K562 (cell line): ENCODE results near the gene OSCP1. TPM values are rescaled to one million over a fixed set of nuclear protein-coding genes. Genes with fewer than 3 reads are reported as not detected.
A peak's percentile ranks its signal among the peaks of the same experiment; 100 is the strongest.

Experiments used
- ATAC-seq: fragments of 200-7000 bp; cut with Tn5 transposase; 3 replicates; pipeline ENCODE4 v1.9.1; 2020; ENCODE audit warnings: moderate library complexity
- BruUV-seq: library from RNA; stranded (reverse); fragments of 400-500 nt; replicated peaks from 2 replicates; lab custom pipeline; 2021; lab: Mats Ljungman, UMichigan
- CTCF ChIA-PET: fragments of 300-600 bp; formaldehyde crosslinking; extraction: SDS; loops from one replicate; lab custom pipeline; 2021; ENCODE audit warnings: low intra/inter-chr PET ratio; lab: Yijun Ruan, JAX
- POLR2A ChIA-PET: fragments of 300-600, 350-650 bp; sonication (Branson Sonifier 250); formaldehyde crosslinking; extraction: SDS; loops from one replicate; lab custom pipeline; 2021; ENCODE audit warnings: antibody characterized with exemption, inconsistent platforms; lab: Yijun Ruan, JAX
- DNase-seq, 4 experiments: peaks; one replicate each; pipeline versions ENCODE4 v3.0.0 to v3.0.0-alpha.2; 2011 to 2018; ENCODE audit warnings: low spot score in 3 of 4, mixed read lengths in 3 of 4; ENCODE audit errors: extremely low read depth in 1 of 4
- FAIRE-seq: peaks from 2 replicates; lab custom pipeline; 2011; peaks lifted over from hg19 to GRCh38; lab: Jason Lieb, UNC
- H2AFZ ChIP-seq: 2 replicates; pipeline ENCODE4 v1.6.0; 2011; ENCODE audit warnings: low read depth, low read length, control low read depth, inconsistent platforms
- H3K27ac ChIP-seq: fragments of 200-600 bp; 3 replicates; pipeline ENCODE4 v1.8.0; 2011; ENCODE audit warnings: low read depth, mild to moderate bottlenecking, control low read depth, inconsistent platforms, low read length, moderate library complexity, mixed read lengths; ENCODE audit errors: extremely low read depth
- H3K27me3 ChIP-seq, 2 experiments: fragments of 300-600 bp in 1 of 2; 2 replicates in 1 of 2; 3 replicates in 1 of 2; pipeline versions ENCODE4 v1.6.0 to v1.8.0; 2011; ENCODE audit warnings: inconsistent platforms in 2 of 2, low read length in 2 of 2, mild to moderate bottlenecking in 1 of 2, mixed read lengths in 1 of 2, moderate library complexity in 1 of 2; ENCODE audit not compliant: control insufficient read depth in 2 of 2, insufficient read depth in 2 of 2
- H3K36me3 ChIP-seq: fragments of 300-600 bp; 3 replicates; pipeline ENCODE4 v1.8.0; 2011; ENCODE audit warnings: mild to moderate bottlenecking, low read length, inconsistent platforms; ENCODE audit not compliant: control insufficient read depth, insufficient read depth
- H3K4me1 ChIP-seq, 2 experiments: fragments of 200-600 bp in 1 of 2; replicated peaks in 1 of 2; 2 replicates in 1 of 2; 3 replicates in 1 of 2; pipeline versions ENCODE4 v1.5.1 to v1.8.0; 2011; ENCODE audit warnings: inconsistent platforms in 2 of 2, low read length in 2 of 2, mild to moderate bottlenecking in 1 of 2, mixed read lengths in 1 of 2, moderate library complexity in 1 of 2; ENCODE audit not compliant: control insufficient read depth in 2 of 2, insufficient read depth in 2 of 2
- H3K4me2 ChIP-seq: 2 replicates; pipeline ENCODE4 v1.6.1; 2011; ENCODE audit warnings: low read length, control low read depth, inconsistent platforms, mixed read lengths; ENCODE audit not compliant: insufficient read depth
- H3K4me3 ChIP-seq: fragments of 200-600 bp; sonication (generic), shearing (Covaris generic); 2 replicates; pipeline ENCODE4 v1.5.1; 2016; ENCODE audit warnings: control low read depth, inconsistent platforms
- H3K79me2 ChIP-seq: fragments of 200-600 bp; 3 replicates; pipeline ENCODE4 v1.8.0; 2011; ENCODE audit warnings: low read length, inconsistent platforms; ENCODE audit not compliant: control insufficient read depth, insufficient read depth
- H3K9ac ChIP-seq, 2 experiments: 2 replicates each; pipeline versions ENCODE4 v1.6.0 to v1.6.1; 2011; ENCODE audit warnings: low read depth in 2 of 2, low read length in 2 of 2, control low read depth in 1 of 2, inconsistent platforms in 1 of 2, mild to moderate bottlenecking in 1 of 2, mixed read lengths in 1 of 2; ENCODE audit not compliant: insufficient read depth in 1 of 2
- H3K9me1 ChIP-seq: one replicate; pipeline ENCODE4 v1.6.0; 2011; ENCODE audit warnings: inconsistent platforms, mild to moderate bottlenecking, low read length, moderate library complexity; ENCODE audit not compliant: control insufficient read depth, insufficient read depth
- H3K9me3 ChIP-seq: replicated peaks from 2 replicates; pipeline ENCODE4 v1.5.1; 2011; ENCODE audit warnings: low read depth, low read length, inconsistent platforms; ENCODE audit not compliant: control insufficient read depth, insufficient read depth
- H4K20me1 ChIP-seq: replicated peaks from 2 replicates; pipeline ENCODE4 v1.6.1; 2011; ENCODE audit warnings: low read length, inconsistent platforms, mixed read lengths; ENCODE audit not compliant: control insufficient read depth, insufficient read depth
- ATF1 ChIP-seq, 2 experiments: fragments of 450-650 bp in 1 of 2; IDR thresholded peaks; 2 replicates each; pipeline ENCODE4 v1.6.1; 2016; ENCODE audit warnings: missing compliant biosample characterization in 1 of 2, missing genetic modification characterization in 1 of 2
- MAZ ChIP-seq, 2 experiments: fragments of 450-650 bp in 1 of 2; sonication (generic) in 1 of 2; formaldehyde crosslinking; IDR thresholded peaks in 1 of 2; conservative IDR thresholded peaks in 1 of 2; 2 replicates each; pipeline versions ENCODE4 v1.4.0 to v1.5.0; 2020; ENCODE audit warnings: mild to moderate bottlenecking in 1 of 2, missing genetic modification reagents in 1 of 2
- NFIC ChIP-seq: fragments of 450-650 bp; IDR thresholded peaks from 2 replicates; pipeline ENCODE4 v1.6.1; 2017; ENCODE audit warnings: mild to moderate bottlenecking, inconsistent platforms
- SMC3 ChIP-seq: conservative IDR thresholded peaks from 2 replicates; pipeline ENCODE4 v1.6.1; 2011; ENCODE audit warnings: low read depth, low read length, improper control_type of control experiment; ENCODE audit not compliant: insufficient read depth
- TARDBP ChIP-seq: fragments of 450-650 bp; IDR thresholded peaks from 2 replicates; pipeline ENCODE4 v1.6.1; 2016
- ZNF384 ChIP-seq: IDR thresholded peaks from 2 replicates; pipeline ENCODE4 v1.6.1; 2012; ENCODE audit warnings: low read depth, low read length, improper control_type of control experiment
- ZNF512 ChIP-seq: IDR thresholded peaks from 2 replicates; pipeline ENCODE4 v1.6.1; 2016; ENCODE audit warnings: missing genetic modification characterization, missing compliant biosample characterization
- WGBS: fragments of 100-300 bp; shearing (Covaris generic); methylation state at CpG from one replicate; pipeline ENCODE4 v1.1.6; 2016; ENCODE audit warnings: low coverage, mixed read lengths; ENCODE audit not compliant: insufficient coverage; ENCODE audit errors: missing lambda C conversion rate; 5-methylcytosine and 5-hydroxymethylcytosine counted together
- in situ Hi-C: fragments of 300-500 bp; cut with MboI; formaldehyde crosslinking; loops from 4 replicates; pipeline ENCODE4 v1.15.0; 2018; ENCODE audit warnings: inconsistent platforms, mixed read lengths
- intact Hi-C: fragments of 100-400 bp; cut with micrococcal nuclease; formaldehyde crosslinking; loops from 2 replicates; pipeline ENCODE4 v1.14.2; 2022
- polyA plus RNA-seq, 8 experiments: library from polyadenylated mRNA; depleted of rRNA in 4 of 8; stranded (reverse) in 5 of 8; unstranded in 3 of 8; fragments of >200 nt; fragmentation: Nextera tagmentation in 2 of 8; fragmentation: Illumina TruSeq in 1 of 8; extraction: Ambion mirVana in 2 of 8; extraction: Trizol in 1 of 8; gene quantifications; 2 replicates each; pipeline versions ENCODE4 v1.2.1 to v1.2.3, GENCODE V29; 2011 to 2014; ENCODE audit warnings: inconsistent platforms in 1 of 8, missing spikeins in 1 of 8
- total RNA-seq, 7 experiments: library from RNA; depleted of rRNA in 6 of 7; stranded (reverse); fragments of >200 nt in 6 of 7; fragmentation: Illumina TruSeq in 2 of 7; extraction: Trizol in 2 of 7; gene quantifications; 2 replicates each; pipeline versions ENCODE4 v1.2.1 to v1.2.3, GENCODE V29; 2011 to 2021; ENCODE audit warnings: low replicate concordance in 1 of 7
- TF ChIP-seq, protein P1 (sequence below): sonication (generic); formaldehyde crosslinking; IDR thresholded peaks from 2 replicates; pipeline ENCODE4 v1.8.1; 2023; ENCODE audit warnings: mild to moderate bottlenecking, missing genetic modification reagents, moderate library complexity
- TF ChIP-seq, protein P2 (sequence below), 2 experiments: fragments of 450-650 bp; conservative IDR thresholded peaks; 2 replicates each; pipeline ENCODE4 v1.6.1; 2017; ENCODE audit warnings: mild to moderate bottlenecking in 2 of 2, moderate library complexity in 2 of 2
- TF ChIP-seq, protein P3 (sequence below): fragments of 250-450 bp; sonication (Bioruptor Pico); IDR thresholded peaks from 2 replicates; pipeline ENCODE4 v1.5.0; 2021; ENCODE audit warnings: mild to moderate bottlenecking, moderate library complexity

OSCP1 gene
- total and polyA plus RNA-seq, 9 of the 15 experiments (the other 6 are each of a cell fraction or from before 2014, with no cell fraction given): 0.15 to 0.40 (median 0.33) TPM; not detected in 5

- H3K9ac ChIP-seq: peak overlapping the region in 1 of 2 experiments; percentile 81; a peak in 2 of 4 replicates
- peaks cover 84% of the 10 kb centered on the region for H3K79me2 ChIP-seq
- in situ Hi-C loops: no loop called here
- ChIA-PET CTCF (interaction anchor here (0.6 to 1.8 kb wide), 2 partner anchors 32 to 269 kb away, joined by 3 to 11 read pairs; no protein-coding TSS in a partner anchor), POLR2A (interaction anchor here (0.6 to 3.7 kb wide), 20 partner anchors 8 to 466 kb away, joined by 3 to 34 read pairs (median 4); partner anchors contain the start of genes LSM10 and TRAPPC3)
- no peak overlapping the region; the same call in 2 of the 3 replicates for H3K27ac ChIP-seq
- FAIRE-seq (peak; percentile 80), DNase-seq (peak; percentile 89 to 91 (median 89)), ATAC-seq (peak; percentile 61)
- peaks cover 6% of the 10 kb centered on the region; the same call in 1 of the 2 replicates for H4K20me1 ChIP-seq
- WGBS: 31% methylated on average over 7 of the region's 7 CpGs
- peaks cover 48% of the 10 kb centered on the region for H3K36me3 ChIP-seq
- peaks cover 41 to 51% of the 10 kb centered on the region in 2 experiments for H3K4me1 ChIP-seq
- no TSS peak for BruUV-seq
- H3K4me3 ChIP-seq: no peak overlapping the region
- H3K9me3 ChIP-seq: no peaks in the 10 kb centered on the region
- H3K4me2 ChIP-seq: no peak overlapping the region
- H2AFZ ChIP-seq: no peak overlapping the region
- H3K9me1 ChIP-seq: peaks cover 11% of the 10 kb centered on the region
- H3K27me3 ChIP-seq: no peaks in the 10 kb centered on the region
- intact Hi-C loops: loop anchor here (2.0 kb wide), 2 partner anchors 48 to 52 kb away; no protein-coding TSS in a partner anchor
- TF ChIP-seq TARDBP (0 out of 2 replicates have a peak, but pooled peaks have one; percentile 20), MAZ (CRISPR knock-in tag; conservative IDR thresholded peaks at IDR 0.05 in 1 of 2, IDR thresholded peaks at IDR 0.05 in 1 of 2) (peak; percentile 15 to 74; a peak in 2 of 4 replicates), SMC3 (peak; percentile 76), ZNF384 (0 out of 2 replicates have a peak, but pooled peaks have one; percentile 8), NFIC (0 out of 2 replicates have a peak, but pooled peaks have one; percentile 4), ATF1 (CRISPR knock-in tag; IDR thresholded peaks at IDR 0.05) (no peak), ATF1 (tag; IDR thresholded peaks at IDR 0.05) (0 out of 2 replicates have a peak, but pooled peaks have one; percentile 35), ZNF512 (tag) (no peak)
- TF ChIP-seq, protein P1, sequence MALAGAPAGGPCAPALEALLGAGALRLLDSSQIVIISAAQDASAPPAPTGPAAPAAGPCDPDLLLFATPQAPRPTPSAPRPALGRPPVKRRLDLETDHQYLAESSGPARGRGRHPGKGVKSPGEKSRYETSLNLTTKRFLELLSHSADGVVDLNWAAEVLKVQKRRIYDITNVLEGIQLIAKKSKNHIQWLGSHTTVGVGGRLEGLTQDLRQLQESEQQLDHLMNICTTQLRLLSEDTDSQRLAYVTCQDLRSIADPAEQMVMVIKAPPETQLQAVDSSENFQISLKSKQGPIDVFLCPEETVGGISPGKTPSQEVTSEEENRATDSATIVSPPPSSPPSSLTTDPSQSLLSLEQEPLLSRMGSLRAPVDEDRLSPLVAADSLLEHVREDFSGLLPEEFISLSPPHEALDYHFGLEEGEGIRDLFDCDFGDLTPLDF (CRISPR knock-in tag): peak; percentile 42; the same call in 1 of the 2 replicates
- TF ChIP-seq, protein P2, sequence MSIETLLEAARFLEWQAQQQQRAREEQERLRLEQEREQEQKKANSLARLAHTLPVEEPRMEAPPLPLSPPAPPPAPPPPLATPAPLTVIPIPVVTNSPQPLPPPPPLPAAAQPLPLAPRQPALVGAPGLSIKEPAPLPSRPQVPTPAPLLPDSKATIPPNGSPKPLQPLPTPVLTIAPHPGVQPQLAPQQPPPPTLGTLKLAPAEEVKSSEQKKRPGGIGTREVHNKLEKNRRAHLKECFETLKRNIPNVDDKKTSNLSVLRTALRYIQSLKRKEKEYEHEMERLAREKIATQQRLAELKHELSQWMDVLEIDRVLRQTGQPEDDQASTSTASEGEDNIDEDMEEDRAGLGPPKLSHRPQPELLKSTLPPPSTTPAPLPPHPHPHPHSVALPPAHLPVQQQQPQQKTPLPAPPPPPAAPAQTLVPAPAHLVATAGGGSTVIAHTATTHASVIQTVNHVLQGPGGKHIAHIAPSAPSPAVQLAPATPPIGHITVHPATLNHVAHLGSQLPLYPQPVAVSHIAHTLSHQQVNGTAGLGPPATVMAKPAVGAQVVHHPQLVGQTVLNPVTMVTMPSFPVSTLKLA (conservative IDR thresholded peaks at IDR 0.05): 0 out of 4 replicates have a peak, but pooled peaks of 1 of the 2 experiments have one; percentile 34
- TF ChIP-seq, protein P3, sequence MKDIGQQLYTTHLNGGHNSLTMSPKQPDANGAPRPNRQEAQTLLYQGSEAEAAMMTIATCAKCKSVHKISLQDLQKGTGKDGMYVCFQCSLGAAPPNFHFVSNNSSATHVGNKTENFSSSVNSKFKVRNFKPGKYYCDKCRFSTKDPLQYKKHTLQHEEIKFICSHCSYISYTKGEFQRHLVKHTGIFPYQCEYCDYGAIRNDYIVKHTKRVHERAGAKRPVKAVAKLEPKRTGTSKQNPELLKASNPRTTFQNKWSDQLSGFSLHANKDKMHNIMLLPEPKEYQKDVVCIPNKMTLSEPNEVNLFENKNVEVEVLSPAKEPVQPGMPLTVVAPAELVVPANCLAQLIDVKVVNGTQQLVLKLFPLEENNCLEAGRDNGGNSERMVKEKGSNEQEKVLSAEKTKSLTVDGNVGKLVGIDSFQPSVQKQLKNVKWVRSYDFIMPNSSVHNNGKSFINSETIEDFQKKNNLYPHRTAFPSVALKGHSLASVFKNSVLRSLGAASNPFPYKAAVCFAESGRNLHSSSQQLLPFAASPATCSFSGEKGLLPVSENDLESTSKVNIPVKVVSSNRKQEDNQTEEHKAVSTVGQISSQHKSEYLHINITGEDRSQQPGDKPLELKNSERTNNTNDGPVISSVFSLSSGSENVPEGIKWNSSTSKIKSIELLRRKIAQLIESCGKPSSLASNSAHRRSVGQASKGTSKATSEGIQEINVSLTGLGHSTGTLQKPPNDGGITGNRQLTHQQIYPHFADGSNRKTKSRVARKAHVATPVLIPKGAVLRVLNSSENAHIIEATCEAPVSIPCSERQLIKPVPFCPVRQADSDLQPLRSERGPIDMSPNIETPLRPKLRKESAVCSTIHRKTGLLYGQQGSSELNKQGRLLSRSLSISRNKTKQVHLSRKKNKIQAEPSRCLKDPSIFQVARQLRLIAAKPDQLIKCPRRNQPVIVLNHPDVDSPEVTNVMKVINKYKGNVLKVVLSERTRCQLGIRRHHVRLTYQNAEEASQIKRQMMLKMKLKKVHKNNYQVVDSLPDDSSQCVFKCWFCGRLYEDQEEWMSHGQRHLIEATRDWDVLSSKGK (CRISPR knock-in tag): no peak
These were observed 81.0 kb downstream of the OSCP1 start for GRCh38 chr1:36369061-36369861.
